Measurements from ENCODE around the gene BAHD1. TPM values are rescaled to one million over a fixed set of nuclear protein-coding genes. Genes with fewer than 3 reads are reported as not detected.

The BAHD1 gene
- total RNA-seq (10 to 100 TPM; 52.0 to 53.9 TPM), polyA plus RNA-seq (ENCODE audit: insufficient read depth, low read depth, low replicate concordance) (47.9 TPM)
- long read RNA-seq, donor 1, partial matches to known transcripts, result 33 of 36 reads
- long read RNA-seq, donor 1, other reads (novel, unspliced or antisense), result 0 of 36 reads
- long read RNA-seq, donor 2, full-length matches to known transcripts, result 4 of 16 reads
- long read RNA-seq, donor 2, partial matches to known transcripts, result 12 of 16 reads
- long read RNA-seq, donor 2, other reads (novel, unspliced or antisense), result 0 of 16 reads

DNA sequence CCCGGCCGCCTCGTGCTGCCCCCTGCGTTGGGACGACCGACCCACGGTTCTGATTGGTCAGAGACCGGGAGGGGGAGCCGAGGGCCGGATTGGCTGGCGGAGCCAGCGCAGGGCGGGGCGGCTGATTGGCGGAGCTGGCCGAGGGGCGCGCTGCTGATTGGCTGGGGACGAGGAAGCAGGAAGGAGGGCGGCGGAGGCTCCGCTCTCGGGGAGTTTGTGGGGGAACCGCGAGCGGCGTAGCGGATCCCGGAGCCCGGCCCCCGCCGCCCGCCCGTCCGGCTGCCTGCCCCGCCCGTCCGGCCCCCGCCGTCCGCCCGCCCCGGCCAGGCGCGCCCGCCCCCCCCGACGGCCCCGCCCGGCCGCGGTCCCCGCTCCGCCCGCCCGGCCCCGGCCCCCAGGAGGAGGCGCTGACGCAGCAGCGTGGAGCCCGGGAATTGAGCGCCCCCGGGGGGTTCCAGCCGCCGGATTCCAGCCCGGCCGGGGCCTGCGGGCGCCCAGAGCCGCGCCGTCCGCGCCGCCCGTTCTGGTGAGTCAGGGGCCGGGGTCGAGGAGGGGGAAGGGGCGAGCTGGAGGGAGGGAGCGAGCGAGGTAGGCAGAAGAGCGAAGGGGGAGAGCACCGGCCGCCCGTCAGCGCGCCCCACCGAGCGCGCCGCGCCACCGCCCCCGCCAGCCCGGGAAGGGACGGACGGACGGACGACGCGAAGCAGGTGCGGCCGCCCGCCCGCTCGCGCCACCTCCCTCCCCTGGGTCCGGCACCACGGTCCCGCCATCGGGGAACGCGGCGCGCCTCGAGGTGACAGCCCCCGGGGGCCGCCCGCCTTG, at the start of gene BAHD1:
Gene BAHD1 (plus strand): TSS at position 211 of the 822 bp plus-strand sequence. CDS start 17,512 bp downstream, outside the sequence.
- intact Hi-C loops (cut with DNase I; ENCODE audit: low total_unique reads), result no loop called here
- WGBS, 2 donors, result 1% methylated on average over 24 to 57 of the region's 119 CpGs
- Histone ChIP-seq H3K9me3 (no peaks in the 10 kb centered on the region), H3K36me3 (ENCODE audit: low read depth, missing control alignments) (no peaks in the 10 kb centered on the region), H3K4me1 (peaks cover 49% of the 10 kb centered on the region), H3K27ac (peak within 1 kb of the TSS; percentile 65 to 90), H3K4me3 (peak within 1 kb of the TSS; percentile 86 to 91), H3K27me3 (no peaks in the 10 kb centered on the region)
- TF ChIP-seq POLR2A (IDR thresholded peaks at IDR 0.05), result no peak
- TF ChIP-seq, protein P1, sequence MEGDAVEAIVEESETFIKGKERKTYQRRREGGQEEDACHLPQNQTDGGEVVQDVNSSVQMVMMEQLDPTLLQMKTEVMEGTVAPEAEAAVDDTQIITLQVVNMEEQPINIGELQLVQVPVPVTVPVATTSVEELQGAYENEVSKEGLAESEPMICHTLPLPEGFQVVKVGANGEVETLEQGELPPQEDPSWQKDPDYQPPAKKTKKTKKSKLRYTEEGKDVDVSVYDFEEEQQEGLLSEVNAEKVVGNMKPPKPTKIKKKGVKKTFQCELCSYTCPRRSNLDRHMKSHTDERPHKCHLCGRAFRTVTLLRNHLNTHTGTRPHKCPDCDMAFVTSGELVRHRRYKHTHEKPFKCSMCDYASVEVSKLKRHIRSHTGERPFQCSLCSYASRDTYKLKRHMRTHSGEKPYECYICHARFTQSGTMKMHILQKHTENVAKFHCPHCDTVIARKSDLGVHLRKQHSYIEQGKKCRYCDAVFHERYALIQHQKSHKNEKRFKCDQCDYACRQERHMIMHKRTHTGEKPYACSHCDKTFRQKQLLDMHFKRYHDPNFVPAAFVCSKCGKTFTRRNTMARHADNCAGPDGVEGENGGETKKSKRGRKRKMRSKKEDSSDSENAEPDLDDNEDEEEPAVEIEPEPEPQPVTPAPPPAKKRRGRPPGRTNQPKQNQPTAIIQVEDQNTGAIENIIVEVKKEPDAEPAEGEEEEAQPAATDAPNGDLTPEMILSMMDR (IDR thresholded peaks at IDR 0.05), result no peak
- DNase-seq, result peak; percentile 98

DNA sequence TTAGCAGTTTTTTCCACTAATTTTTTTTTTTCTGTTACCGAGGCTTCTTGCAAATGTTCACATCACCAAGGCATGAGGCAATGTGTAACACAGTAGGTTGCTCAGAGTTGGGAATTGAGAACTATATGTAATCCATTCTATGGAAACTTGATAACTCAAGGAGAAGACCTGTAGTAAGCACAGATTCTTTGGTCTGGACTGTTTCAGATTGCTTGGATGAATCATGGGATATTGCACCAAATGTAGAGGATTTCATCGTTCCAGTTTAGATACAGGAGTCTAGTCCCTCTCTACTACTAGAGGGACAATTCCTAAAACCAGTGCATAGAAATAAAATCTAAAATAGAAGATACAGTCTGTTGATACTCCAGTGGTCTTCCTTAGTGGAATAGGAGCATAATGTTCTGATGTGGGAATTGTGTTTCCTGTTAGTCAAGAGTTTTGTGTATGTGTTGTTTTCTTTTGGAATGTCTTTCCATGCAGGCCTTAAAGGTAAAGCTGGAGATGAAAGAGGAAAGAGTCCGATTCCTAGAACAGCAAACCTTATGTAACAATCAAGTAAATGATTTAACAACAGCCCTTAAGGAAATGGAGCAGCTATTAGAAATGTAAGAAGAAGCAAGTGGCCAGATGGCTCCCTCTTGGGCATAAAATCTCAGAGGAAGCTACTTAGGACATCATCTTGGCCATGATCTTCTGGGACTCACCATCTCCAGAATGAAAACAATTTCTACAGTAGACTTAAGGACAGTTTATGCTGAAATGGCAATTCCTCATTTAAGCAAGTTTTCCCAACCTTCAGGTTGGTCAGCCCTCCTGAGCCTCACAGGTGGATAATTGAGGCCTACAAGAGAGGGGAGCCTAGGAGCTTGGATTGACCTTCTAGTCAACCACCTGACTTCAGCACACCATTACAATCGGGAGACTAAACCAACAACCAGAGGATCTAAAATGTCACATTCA, 47.5 kb upstream of the BAHD1 start:
- DNase-seq, result no peak
- H3K9me3 ChIP-seq, result no peaks in the 10 kb centered on the region
- H3K27ac ChIP-seq, result no peak overlapping the region
- H3K36me3 ChIP-seq (ENCODE audit: low read depth, missing control alignments), result no peaks in the 10 kb centered on the region
- intact Hi-C loops (cut with DNase I; ENCODE audit: low total_unique reads), result no loop called here
- no peak overlapping the region for H3K4me3 ChIP-seq
- 89 to 94% methylated on average over 4 of the region's 4 CpGs for WGBS, 2 donors
- TF ChIP-seq POLR2A (IDR thresholded peaks at IDR 0.05), result no peak
- TF ChIP-seq, protein P1 (IDR thresholded peaks at IDR 0.05), result no peak
- H3K27me3 ChIP-seq, result no peaks in the 10 kb centered on the region
- H3K4me1 ChIP-seq, result no peaks in the 10 kb centered on the region

DNA sequence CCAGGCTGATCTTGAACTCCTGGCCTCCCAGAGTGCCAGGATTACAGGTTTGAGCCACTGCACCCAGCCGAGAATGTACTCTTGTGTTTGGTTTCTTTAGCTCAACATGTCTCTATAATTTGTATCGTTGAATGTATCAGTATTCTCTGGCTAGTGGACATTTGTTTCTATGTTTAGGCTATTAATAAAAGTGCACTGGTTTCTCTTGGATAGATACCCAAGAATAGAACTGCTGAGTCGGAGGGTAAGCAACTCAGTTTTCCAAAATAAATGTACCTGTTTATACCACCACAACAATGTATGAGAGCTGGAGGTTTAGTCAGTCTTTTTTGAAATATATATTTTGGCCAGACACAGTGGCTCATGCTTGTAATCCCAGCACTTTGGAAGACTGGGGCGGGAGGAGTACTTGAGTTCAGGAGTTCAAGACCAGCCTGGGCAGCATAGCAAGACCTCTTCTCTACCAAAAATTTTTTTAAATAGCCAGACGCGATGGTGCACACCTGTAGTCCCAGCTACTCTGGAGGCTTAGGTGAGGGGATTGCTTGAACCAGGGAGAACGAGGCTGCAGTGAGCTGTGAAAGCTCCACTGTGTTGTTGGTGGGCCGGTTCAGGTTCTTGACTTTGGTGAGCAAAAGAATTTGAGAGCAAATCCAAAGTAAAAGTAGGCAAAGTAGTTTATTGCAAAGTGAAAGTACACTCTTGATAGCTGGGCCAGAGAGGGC, 42.9 kb upstream of the BAHD1 start:
- no peak for DNase-seq
- Histone ChIP-seq H3K27me3 (no peaks in the 10 kb centered on the region), H3K27ac (no peak overlapping the region), H3K9me3 (no peaks in the 10 kb centered on the region), H3K4me3 (no peak overlapping the region), H3K4me1 (no peaks in the 10 kb centered on the region), H3K36me3 (ENCODE audit: low read depth, missing control alignments) (no peaks in the 10 kb centered on the region)
- intact Hi-C loops (cut with DNase I; ENCODE audit: low total_unique reads), result no loop called here
- no peak for TF ChIP-seq POLR2A (IDR thresholded peaks at IDR 0.05)
- TF ChIP-seq, protein P1 (IDR thresholded peaks at IDR 0.05), result no peak
- 76 to 86% methylated on average over 8 of the region's 8 CpGs for WGBS, 2 donors

DNA sequence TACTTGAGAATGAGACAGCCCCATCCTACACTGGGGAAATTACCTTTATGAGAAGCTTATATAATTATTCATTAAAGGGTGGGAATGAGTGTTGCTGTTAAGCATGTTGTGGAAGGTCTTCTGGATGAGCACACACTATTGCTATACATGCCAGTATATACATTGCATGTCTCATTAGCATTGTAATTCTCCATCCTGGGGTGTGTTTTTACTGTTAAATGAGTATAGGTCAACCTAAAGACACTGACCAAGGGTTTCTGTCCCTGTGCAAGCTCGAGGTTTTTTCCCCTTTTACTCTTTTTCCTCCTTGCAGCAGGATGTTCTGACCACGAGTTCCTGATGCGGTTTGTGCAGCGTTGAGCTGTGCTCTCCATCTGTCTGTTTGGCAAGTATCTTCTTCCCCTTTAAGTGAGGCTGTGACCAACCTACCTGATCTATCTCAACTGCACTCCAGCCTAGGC, 42.3 kb upstream of the BAHD1 start:
- no peak for DNase-seq
- 71 to 72% methylated on average over 4 of the region's 4 CpGs for WGBS, 2 donors
- H3K9me3 ChIP-seq, result no peaks in the 10 kb centered on the region

More for the DNA sequence above, 42.3 kb upstream of the BAHD1 start:
- no peaks in the 10 kb centered on the region for H3K4me1 ChIP-seq
- H3K27ac ChIP-seq, result no peak overlapping the region
- H3K36me3 ChIP-seq (ENCODE audit: low read depth, missing control alignments), result no peaks in the 10 kb centered on the region
- intact Hi-C loops (cut with DNase I; ENCODE audit: low total_unique reads), result no loop called here
- no peak overlapping the region for H3K4me3 ChIP-seq
- no peaks in the 10 kb centered on the region for H3K27me3 ChIP-seq
- TF ChIP-seq, protein P1 (IDR thresholded peaks at IDR 0.05), result no peak
- TF ChIP-seq POLR2A (IDR thresholded peaks at IDR 0.05), result no peak
